Measurements from ENCODE around the gene DDOST.

GRCh38 chr1:20611652-20612051, 49.5 kb downstream of the DDOST start:
- TF ChIP-seq CREB1 (IDR thresholded peaks at IDR 0.05; ENCODE audit: low read depth) (no peak), TAF1 (IDR thresholded peaks at IDR 0.05; ENCODE audit: low read depth) (no peak), REST (IDR thresholded peaks at IDR 0.05; ENCODE audit: low read depth) (no peak)

All from Ishikawa (cell line).